ENCODE results near the gene INF2. TPM values are rescaled to one million over a fixed set of nuclear protein-coding genes. Genes with fewer than 3 reads are reported as not detected.

The INF2 gene
- total RNA-seq, 4 donors from 2014 or later, result 50.9 to 104 (median 87.5) TPM

- no peak for DNase-seq (ENCODE audit: low spot score)
- TF ChIP-seq, protein P1, sequence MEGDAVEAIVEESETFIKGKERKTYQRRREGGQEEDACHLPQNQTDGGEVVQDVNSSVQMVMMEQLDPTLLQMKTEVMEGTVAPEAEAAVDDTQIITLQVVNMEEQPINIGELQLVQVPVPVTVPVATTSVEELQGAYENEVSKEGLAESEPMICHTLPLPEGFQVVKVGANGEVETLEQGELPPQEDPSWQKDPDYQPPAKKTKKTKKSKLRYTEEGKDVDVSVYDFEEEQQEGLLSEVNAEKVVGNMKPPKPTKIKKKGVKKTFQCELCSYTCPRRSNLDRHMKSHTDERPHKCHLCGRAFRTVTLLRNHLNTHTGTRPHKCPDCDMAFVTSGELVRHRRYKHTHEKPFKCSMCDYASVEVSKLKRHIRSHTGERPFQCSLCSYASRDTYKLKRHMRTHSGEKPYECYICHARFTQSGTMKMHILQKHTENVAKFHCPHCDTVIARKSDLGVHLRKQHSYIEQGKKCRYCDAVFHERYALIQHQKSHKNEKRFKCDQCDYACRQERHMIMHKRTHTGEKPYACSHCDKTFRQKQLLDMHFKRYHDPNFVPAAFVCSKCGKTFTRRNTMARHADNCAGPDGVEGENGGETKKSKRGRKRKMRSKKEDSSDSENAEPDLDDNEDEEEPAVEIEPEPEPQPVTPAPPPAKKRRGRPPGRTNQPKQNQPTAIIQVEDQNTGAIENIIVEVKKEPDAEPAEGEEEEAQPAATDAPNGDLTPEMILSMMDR (IDR thresholded peaks at IDR 0.05), result no peak
- ATAC-seq (ENCODE audit: low FRiP score), result no peak
Observed at GRCh38 chr14:104739026-104739425, 49.6 kb downstream of the INF2 start.

DNA sequence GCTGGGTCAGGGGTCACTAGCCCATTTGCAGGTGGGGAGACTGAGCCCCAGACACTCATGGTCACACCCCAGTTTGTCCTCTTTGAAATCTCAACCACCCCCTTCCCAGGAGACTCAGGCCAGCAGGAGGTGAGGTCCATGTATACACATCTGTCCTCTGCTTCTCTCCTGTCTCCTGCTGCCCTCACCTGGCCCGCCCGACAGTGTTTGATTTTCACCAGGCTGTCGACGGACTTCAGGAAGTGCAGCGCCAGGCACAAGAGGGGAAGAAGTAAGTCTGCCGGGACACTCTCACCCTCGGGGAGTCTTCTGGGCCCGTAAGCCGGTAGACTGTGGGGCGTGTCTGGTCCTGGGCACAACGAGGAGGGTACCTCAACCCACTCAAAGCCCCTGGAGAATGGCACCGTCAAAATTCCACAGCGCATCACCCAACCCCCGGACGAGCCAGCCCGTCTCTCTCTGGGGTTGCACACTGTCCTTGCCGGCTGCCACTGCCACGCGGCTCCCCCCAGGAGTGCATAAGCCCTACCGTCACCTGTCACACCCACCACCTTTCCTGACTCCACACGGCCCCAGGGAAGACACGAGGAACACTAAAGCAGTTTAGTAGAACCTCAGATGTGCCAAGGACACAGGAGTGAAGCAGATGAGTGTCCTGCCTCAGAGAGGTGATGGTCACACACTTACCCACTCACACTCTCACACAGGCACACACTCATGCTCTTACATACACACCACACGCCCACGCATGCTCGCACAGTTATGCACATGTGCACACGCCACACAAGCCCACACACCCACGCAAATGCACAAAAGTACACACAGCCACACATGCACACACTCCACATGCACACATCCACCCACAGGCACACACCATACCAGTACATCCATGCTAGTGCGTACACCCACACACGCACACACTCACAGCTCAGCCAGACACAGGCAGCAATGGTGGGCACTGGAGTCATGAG, 50.4 kb downstream of the INF2 start:
- TF ChIP-seq, protein P1 (IDR thresholded peaks at IDR 0.05), result no peak
- ATAC-seq (ENCODE audit: low FRiP score), result no peak
- no peak for DNase-seq (ENCODE audit: low spot score)

DNA sequence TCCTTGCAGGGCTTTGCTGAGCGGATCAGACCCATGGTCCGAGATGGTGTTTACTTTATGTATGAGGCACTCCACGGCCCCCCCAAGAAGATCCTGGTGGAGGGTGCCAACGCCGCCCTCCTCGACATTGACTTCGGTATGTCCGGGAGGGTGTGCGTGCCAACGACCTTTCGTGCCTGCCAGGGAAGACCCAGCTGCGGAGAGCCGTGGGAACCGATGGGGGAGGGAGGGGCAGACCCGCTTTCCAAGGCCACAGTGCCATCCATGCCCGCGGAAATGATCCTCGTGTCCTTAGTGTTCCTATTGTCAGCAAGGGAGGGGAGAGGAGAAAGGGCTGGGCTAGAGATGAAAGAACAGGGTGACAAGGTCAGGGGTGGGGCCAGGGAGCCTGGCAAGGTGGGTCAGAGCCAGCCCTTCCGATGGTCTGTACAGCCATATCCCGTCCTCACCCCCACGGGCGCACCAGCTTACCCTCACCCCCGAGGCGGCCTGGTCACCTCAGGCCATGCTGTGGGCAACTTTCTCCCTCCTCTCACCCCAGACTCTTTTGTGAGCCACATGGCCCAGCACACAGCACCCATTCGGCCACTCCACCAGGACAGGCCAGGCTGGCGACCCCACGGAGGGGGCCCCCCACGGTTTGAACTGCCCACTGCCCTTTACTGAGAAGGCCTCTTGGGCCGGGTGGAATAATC, 51.8 kb downstream of the INF2 start:
- ATAC-seq (ENCODE audit: low FRiP score) (no peak), DNase-seq (ENCODE audit: low spot score) (no peak)
- TF ChIP-seq, protein P1 (IDR thresholded peaks at IDR 0.05), result no peak

DNA sequence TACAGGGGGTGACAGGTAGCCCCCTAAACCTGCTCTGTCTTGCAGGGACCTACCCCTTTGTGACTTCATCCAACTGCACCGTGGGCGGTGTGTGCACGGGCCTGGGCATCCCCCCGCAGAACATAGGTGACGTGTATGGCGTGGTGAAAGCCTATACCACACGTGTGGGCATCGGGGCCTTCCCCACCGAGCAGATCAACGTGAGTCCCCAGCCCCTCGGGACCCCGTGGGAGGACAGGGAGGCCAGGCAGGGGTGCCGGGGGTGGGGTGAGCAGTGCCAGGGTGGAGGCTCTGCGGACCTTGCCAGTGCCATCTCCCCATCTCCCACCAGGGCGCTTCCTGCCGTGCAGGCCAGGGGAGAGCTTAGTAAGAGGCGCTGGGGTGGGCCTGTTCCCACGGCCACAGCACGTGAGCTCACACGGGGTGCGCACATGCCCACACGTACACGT, 52.4 kb downstream of the INF2 start:
- no peak for ATAC-seq (ENCODE audit: low FRiP score)
- no peak for DNase-seq (ENCODE audit: low spot score)
- TF ChIP-seq, protein P1 (IDR thresholded peaks at IDR 0.05), result no peak

DNA sequence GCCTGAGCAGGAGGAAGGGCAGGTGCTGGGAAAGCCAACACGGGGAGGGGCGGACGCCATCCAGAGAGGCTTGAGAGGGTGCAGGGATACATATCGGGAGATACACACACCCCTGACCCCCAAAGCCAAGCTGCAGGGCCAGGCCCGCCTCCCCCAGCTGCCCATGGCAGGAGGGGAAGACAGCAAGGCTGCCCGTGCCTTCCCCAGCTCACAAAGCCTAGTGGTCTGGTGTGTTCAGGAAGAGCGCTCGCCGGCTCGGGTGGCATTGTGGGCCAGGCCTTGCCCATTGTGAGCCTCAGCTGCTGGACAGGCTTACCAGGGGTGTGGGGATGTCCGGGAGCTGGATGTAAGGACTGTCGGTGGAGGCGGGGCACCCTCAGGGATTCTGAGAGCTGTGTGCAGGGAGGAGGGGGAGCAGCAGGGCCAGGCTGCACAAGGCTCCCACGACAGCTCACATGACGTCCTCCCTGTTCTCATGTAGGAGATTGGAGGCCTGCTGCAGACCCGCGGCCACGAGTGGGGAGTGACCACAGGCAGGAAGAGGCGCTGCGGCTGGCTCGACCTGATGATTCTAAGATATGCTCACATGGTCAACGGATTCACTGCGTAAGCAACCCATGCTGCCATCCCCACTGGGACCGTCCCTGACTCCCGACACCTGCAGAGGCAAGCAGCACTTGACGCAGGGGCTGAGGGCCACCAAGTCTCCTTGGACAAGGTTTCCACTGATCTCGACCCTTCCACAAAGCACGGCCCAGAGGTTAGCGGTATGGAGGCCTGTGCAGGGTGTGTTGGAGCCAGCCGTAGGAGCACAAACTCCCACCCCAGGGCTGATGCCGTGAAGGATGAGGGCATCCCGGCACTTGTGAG, 53.4 kb downstream of the INF2 start:
- TF ChIP-seq, protein P1 (IDR thresholded peaks at IDR 0.05), result no peak
- ATAC-seq (ENCODE audit: low FRiP score) (no peak), DNase-seq (ENCODE audit: low spot score) (no peak)

DNA sequence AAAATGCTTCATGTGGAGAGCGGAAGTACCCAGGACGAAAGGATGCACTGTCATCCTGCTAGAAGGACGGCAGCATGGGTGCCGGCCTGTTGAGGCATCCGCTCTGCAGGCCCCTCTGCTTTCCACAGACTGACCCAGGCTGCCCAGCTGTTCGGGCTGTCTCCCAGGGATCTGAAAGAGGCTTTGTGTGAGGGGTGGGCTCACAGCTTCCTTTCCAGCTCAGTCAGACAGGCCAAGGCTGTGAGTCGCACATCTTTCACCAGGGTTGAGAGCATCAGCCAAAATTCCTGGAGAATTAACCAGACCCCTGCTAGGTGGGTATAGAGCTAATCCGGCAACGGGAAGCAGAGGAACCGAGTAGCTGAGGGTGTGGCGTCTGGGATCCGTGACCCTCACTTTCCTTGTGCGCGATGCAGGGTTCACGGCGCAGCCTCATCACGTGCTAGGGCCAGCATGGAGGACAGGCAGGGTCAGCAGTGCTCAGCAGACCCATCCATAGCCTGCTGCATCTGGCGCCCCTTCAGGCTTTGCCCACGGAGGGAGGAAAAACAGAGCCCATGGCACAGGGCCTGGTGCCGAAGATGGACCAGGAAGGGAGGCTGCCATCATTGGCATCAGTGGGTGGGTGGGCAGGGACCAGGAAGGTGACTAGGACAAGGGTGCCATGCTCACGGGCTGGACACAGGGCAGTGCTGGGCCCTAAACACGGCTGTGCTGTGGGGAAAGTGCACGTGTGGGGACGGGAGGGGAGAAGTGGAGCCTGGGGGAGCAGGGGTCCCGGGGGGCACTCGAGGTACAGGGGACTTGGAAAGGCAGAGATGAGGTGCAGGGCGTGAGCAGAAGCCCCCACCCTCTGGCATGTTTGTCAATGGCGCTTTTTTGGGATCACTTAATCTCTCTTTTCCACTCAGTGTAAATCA, 54.3 kb downstream of the INF2 start:
- no peak for ATAC-seq (ENCODE audit: low FRiP score)
- TF ChIP-seq, protein P1 (IDR thresholded peaks at IDR 0.05), result no peak
- no peak for DNase-seq (ENCODE audit: low spot score)

Measured in omental fat pad (tissue), 4 donors.